ENCODE data around the gene ACSBG1. TPM values are rescaled to one million over a fixed set of nuclear protein-coding genes. Genes with fewer than 3 reads are reported as not detected.

The ACSBG1 gene
- total RNA-seq, 4 donors from 2014 or later: 0.09 to 0.31 TPM; not detected in 2

DNA sequence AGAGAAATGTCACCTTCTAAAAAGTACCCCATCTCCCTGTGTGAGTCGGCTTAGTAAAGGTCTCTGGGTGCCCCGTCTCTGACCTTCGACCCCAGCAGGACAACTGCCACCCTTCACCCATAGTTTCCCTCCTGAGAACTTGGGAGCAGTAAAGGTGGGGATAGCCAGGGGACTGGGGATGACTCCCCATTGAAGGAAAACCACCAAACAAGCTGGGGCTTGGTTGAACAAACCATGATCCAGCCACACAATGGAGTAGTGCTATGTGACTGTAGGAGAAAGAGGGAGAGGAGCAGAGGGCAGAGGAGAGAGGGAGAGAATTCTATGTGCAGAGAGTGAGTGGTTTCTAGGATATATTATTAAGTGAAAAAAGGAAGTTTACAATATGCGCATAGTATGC lies 51.5 kb downstream of the ACSBG1 start:
- intact Hi-C loops (cut with DNase I): loop anchor here (5.0 kb wide), 1 partner anchor 54 kb away; no protein-coding TSS in a partner anchor
- Histone ChIP-seq H3K27me3 (no peaks in the 10 kb centered on the region), H3K27ac (no peak overlapping the region), H3K9me3 (no peaks in the 10 kb centered on the region), H3K4me3 (no peak overlapping the region), H3K36me3 (no peaks in the 10 kb centered on the region), H3K4me1 (no peaks in the 10 kb centered on the region)
- TF ChIP-seq, protein P1, sequence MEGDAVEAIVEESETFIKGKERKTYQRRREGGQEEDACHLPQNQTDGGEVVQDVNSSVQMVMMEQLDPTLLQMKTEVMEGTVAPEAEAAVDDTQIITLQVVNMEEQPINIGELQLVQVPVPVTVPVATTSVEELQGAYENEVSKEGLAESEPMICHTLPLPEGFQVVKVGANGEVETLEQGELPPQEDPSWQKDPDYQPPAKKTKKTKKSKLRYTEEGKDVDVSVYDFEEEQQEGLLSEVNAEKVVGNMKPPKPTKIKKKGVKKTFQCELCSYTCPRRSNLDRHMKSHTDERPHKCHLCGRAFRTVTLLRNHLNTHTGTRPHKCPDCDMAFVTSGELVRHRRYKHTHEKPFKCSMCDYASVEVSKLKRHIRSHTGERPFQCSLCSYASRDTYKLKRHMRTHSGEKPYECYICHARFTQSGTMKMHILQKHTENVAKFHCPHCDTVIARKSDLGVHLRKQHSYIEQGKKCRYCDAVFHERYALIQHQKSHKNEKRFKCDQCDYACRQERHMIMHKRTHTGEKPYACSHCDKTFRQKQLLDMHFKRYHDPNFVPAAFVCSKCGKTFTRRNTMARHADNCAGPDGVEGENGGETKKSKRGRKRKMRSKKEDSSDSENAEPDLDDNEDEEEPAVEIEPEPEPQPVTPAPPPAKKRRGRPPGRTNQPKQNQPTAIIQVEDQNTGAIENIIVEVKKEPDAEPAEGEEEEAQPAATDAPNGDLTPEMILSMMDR (IDR thresholded peaks at IDR 0.05): no peak
- TF ChIP-seq POLR2A (IDR thresholded peaks at IDR 0.05): no peak
- DNase-seq: no peak
- WGBS, 2 donors: 92 to 94% methylated on average over 1 of the region's 4 CpGs

DNA sequence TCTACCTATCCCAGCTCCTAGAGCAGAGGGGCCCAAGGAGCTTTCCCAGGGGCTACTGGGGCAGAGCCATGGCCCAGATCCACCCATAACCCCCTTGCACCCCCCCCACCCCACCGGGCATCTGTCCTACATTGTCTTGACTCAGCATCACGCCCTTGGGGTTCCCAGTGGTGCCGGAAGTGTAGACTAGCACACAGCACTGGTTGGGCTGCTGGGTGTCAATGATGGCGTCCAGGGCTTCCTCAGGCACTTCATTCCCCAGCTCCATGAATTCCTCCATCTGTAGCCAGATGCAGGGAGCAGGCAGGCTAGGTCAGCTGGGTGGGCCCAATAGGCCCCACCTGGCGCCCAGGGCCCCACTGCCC lies 52.0 kb downstream of the ACSBG1 start:
- Histone ChIP-seq H3K27ac (no peak overlapping the region), H3K4me1 (no peaks in the 10 kb centered on the region), H3K9me3 (no peaks in the 10 kb centered on the region), H3K4me3 (no peak overlapping the region), H3K36me3 (no peaks in the 10 kb centered on the region), H3K27me3 (no peaks in the 10 kb centered on the region)
- 73 to 100% methylated on average over 1 to 2 of the region's 5 CpGs for WGBS, 2 donors
- intact Hi-C loops (cut with DNase I): loop anchor here (5.0 kb wide), 1 partner anchor 55 kb away; no protein-coding TSS in a partner anchor
- TF ChIP-seq, protein P1 (IDR thresholded peaks at IDR 0.05): no peak
- no peak for TF ChIP-seq POLR2A (IDR thresholded peaks at IDR 0.05)
- DNase-seq: no peak

DNA sequence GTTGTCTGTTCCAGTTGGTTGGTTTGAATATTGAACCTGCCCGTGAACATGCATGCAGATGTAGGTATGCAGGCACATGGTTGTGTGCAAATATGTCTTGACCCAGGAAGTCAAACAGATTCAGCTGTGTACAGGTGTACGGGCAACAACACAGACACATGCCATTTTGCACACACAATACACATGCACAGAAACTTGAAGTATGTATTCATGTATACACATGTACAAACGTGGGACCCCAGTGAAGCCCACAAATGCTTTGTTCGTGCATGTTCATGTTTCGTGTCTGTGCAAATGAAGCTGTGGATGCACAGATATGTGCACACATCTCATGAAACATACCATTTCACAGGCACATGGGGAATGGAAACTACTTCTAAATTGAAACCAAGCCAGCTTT lies 54.5 kb downstream of the ACSBG1 start:
- 74 to 82% methylated on average over 5 of the region's 5 CpGs for WGBS, 2 donors
- Histone ChIP-seq H3K4me1 (no peaks in the 10 kb centered on the region), H3K27ac (no peak overlapping the region), H3K9me3 (no peaks in the 10 kb centered on the region), H3K36me3 (no peaks in the 10 kb centered on the region), H3K27me3 (no peaks in the 10 kb centered on the region), H3K4me3 (no peak overlapping the region)
- intact Hi-C loops (cut with DNase I): loop anchor here (5.0 kb wide), 1 partner anchor 57 kb away; no protein-coding TSS in a partner anchor
- DNase-seq: no peak
- no peak for TF ChIP-seq POLR2A (IDR thresholded peaks at IDR 0.05)
- TF ChIP-seq, protein P1 (IDR thresholded peaks at IDR 0.05): no peak

DNA sequence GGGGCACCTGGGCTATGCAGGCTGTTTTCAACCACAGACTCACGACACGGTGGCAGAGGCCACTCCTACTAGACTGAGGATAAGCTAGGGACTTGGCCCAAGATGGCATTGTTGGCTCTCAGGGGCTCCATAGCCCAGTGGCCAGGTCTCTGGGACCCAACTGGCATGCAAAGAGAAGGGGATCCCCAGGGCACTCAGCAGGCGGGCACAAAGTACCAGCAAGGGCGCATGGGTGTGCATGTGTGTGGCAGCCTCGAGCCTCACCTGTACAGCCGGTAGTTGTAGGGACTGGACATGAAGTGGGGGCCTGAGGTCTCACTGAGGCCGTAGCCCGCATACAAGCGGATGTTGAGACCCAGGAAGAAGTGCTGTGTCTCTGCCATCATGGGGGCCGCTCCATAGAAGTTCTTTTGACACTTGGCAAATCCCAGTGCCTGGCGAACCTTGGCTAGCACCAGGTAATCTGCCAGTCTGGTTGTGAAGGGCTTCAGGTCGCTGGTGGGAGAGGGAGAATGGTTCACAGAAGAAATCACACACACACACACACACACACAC lies 55.0 kb downstream of the ACSBG1 start:
- H3K9me3 ChIP-seq: no peaks in the 10 kb centered on the region
- no peak for DNase-seq
- H3K27ac ChIP-seq: no peak overlapping the region
- no peaks in the 10 kb centered on the region for H3K27me3 ChIP-seq
- TF ChIP-seq, protein P1 (IDR thresholded peaks at IDR 0.05): no peak
- TF ChIP-seq POLR2A (IDR thresholded peaks at IDR 0.05): no peak
- no peaks in the 10 kb centered on the region for H3K4me1 ChIP-seq
- intact Hi-C loops (cut with DNase I): no loop called here
- H3K36me3 ChIP-seq: no peaks in the 10 kb centered on the region
- H3K4me3 ChIP-seq: no peak overlapping the region
- WGBS, 2 donors: 88 to 93% methylated on average over 7 to 10 of the region's 12 CpGs

DNA sequence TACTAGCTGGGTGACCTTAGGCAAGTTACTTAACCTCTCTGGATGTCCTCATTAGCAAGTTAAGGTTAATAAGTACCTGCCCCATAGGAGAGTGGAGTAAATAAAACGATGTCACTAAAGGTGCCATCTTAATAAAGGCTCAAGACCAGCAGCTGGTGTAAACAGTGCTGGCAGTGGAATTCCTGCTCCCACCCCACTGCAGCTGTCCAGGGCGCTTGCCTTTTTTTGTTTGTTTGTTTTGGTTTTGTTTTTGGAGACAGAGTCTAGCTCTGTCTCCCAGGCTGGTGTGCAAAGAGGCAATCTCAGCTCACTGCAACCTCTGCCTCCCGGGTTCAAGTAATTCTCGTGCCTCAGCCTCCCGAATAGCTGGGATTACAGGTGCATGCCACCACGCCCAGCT lies 56.3 kb downstream of the ACSBG1 start:
- no peak for TF ChIP-seq POLR2A (IDR thresholded peaks at IDR 0.05)
- TF ChIP-seq, protein P1 (IDR thresholded peaks at IDR 0.05): no peak
- Histone ChIP-seq H3K27me3 (no peaks in the 10 kb centered on the region), H3K4me1 (no peaks in the 10 kb centered on the region), H3K36me3 (peaks cover 0 to under 1% (median 0%) of the 10 kb centered on the region in 3 donors), H3K9me3 (no peaks in the 10 kb centered on the region), H3K27ac (no peak overlapping the region), H3K4me3 (no peak overlapping the region)
- DNase-seq: no peak
- intact Hi-C loops (cut with DNase I): no loop called here
- 69 to 71% methylated on average over 6 of the region's 6 CpGs for WGBS, 2 donors

All from esophagus squamous epithelium (tissue), 5 donors.